HG02798 (cell line): Measurements from ENCODE around the gene FREM2.

Experiments used
- ATAC-seq: cut with Tn5 transposase; IDR thresholded peaks from one replicate; pipeline ENCODE4 v1.9.1; 2021; ENCODE audit warnings: mild to moderate bottlenecking; ENCODE audit not compliant: unreplicated experiment, poor library complexity

The FREM2 gene

GRCh38 chr13:38814331-38814730 lies 127.5 kb downstream of the FREM2 start:
- ATAC-seq = no peak

GRCh38 chr13:38819053-38819452 lies 132.2 kb downstream of the FREM2 start:
- no peak for ATAC-seq

GRCh38 chr13:38819596-38819995 lies 132.7 kb downstream of the FREM2 start:
- ATAC-seq = no peak

DNA sequence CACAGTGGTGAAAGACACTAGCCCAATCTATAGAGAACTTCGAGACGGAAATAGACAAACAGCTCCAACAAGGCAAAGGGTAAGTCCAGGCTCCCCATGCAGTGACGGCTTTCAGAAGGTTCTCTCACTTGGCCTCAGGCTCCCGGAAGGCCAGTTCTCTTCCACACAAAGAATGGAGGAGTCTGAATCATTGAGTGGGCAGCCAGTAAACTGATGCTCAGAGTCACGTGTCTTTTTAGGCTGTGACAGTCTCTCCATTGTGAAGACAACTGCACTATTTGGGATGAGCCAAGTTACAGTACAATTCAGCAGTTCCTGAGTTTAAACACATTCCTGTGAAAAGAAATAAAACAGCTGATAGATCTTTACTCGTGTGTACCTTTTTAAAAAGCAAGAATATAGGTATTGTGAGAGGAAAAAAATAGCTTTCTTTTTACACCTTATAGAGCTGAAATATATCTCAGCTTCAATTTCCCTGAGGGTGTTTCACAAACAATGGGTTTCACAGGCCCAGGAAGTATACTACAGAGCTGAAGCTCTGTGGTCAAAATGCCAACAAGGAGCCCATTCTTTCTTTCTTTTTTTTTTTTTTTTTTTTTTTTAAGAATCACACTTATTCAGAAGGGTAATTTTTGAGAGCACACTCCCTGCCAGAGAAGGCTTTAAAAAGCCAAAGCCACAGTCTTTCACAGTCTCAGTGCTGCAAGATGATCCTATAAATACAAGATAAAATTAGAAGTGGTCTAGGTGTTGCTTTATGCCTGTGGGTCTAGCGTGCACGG lies 135.1 kb downstream of the FREM2 start:
- ATAC-seq = peak; percentile 33

GRCh38 chr13:38824342-38824741 lies 137.5 kb downstream of the FREM2 start:
- ATAC-seq = peak; percentile 76

DNA sequence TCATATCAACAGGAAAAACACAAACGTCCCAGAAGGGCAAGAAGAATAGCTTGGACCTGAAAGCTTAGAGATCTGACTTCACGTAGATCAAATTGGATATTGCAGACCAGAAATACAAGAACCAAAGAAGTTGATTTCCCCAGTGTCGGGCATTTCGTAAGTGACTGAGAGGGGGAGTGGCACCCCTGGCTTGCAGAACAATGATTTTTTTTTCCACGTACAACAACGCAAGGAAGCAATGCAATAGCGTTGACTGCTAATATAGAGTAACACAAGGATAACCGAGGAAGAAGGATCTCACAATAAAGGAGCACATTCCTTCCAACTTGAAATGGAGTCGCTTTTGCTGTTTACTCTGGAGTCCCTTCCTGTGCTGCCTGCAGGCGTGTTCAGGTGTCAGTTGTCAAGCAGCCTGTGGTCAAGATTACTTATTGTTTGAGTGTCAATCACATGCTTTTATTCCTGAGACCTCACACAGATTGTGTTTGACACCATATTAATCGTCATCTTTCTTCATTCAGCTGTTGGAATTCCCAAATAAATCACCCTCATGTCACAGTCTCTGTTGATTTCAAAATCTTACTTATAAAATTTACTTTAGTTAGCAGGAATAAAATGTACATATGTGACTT lies 139.4 kb downstream of the FREM2 start:
- ATAC-seq = no peak

DNA sequence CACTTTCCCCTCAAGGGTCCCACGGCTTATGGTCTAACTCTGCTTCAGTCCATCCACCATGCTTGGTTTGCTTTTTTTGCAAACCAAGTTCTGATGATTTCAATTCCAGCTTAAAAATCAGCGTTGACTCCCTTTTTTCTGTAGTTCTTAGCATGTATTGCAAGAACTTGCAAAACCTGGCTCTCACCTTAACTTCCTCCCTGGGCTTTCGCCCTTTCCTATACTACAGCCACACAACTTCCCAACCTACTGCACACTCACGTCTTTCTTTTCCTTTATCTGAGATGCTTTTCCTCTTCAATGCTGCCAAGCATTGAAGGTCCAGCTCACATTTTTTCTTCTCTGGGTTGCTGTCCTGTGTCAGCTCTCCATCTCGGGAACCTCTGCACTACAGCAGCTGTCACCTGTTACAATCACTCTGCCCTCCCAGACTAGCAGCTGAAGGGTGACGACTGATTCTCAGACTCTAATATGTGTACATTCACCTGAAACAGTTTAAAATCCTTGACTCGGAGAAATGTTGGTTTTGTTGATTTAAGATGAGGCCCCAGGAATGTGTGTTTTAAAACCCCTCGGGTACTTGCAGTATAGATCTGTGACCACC lies 143.7 kb downstream of the FREM2 start:
- no peak for ATAC-seq

DNA sequence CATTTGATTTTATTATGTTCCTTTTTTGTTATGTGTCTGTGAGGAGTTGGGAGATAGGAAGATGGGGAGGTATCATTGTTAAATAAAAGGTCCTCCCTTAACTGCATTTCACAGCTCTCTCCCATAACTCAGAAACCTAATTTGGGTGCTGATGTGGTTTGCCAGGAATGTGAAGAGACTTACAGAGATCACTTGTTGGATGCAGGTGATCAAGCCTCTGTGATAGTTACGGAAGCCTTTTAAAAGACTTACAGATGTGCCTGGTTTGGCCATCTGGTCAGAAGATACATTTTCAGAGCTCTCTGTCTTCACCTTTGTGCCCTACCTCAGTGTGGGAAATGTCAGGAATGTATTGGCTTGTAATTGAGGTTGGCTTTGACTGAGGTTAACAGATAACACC lies 157.7 kb downstream of the FREM2 start:
- ATAC-seq = no peak

- ATAC-seq = no peak
These were observed 161.5 kb downstream of the FREM2 start for GRCh38 chr13:38848360-38848759.

DNA sequence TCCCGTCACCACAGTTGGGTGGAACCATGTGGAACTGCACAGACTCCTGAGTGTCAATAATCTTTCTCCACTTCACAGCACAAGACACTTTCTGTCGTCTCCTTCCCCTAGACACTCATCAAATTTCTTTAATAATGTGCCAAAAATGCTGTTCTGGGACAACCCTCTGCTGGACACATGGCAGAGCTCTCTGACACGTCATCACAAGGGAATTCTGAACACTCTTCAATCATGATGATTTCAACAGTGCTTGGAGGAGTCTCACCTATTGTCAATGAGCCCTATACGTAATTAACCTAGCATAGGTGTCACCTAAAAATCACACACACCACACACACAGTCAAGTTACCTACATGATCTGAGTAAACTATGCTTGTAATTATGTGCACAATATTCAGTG lies 162.4 kb downstream of the FREM2 start:
- ATAC-seq = no peak

DNA sequence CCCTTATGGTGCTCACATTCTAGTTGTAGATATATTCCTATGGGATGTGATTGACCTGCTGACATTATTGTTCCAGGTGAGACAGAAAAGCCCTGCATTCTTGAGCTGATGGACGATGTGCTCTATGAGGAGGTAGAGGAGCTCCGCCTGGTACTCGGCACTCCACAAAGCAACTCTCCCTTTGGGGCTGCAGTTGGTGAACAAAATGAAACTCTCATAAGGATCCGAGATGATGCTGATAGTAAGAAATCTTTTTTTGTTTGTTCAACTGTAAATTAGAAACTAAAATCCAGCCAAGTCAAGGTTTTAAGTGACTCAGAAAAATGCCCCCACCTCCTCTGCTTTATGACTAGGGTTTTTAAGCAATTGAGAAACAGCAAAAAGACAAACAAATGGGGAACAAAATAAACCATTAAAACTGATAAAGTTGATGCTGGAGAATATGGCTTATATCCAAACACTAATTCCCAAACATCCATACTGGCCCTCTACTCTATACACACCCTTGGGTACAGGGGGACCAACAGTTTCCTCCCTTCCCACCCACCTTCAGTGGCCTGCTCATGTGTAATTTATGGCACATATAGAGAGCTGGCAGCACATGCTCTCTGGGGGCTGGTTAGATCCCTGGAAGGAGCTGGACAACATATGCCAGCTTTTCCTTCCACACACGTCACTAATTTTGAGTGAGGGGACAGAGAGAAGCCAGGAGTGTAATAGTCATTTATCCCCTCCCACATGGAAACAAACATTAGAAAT lies 164.2 kb downstream of the FREM2 start:
- peak; percentile 80 for ATAC-seq

DNA sequence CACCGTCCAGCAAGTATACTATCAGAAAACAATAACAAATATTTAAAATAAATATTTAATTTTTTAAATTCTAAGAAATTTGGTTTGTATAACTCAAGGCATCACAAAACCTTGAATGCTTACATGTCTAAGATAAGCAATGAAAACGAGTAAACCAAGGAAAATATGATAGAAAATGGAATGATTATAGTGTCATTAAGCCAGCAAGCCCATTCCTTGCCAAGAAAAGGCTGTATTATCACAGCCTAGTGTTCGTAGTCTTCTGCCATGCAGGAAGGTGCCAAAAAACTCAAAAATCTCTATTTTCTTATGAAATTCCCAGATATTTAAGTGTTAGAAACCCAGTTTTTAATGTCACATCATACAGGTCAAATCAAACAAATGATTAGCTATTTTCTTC lies 167.3 kb downstream of the FREM2 start:
- ATAC-seq = no peak

GRCh38 chr13:38856065-38856464 lies 169.2 kb downstream of the FREM2 start:
- no peak for ATAC-seq

- ATAC-seq = peak; percentile 65
These were observed 175.6 kb downstream of the FREM2 start for GRCh38 chr13:38862443-38862842.

GRCh38 chr13:38863536-38863935 lies 176.7 kb downstream of the FREM2 start:
- ATAC-seq = no peak

DNA sequence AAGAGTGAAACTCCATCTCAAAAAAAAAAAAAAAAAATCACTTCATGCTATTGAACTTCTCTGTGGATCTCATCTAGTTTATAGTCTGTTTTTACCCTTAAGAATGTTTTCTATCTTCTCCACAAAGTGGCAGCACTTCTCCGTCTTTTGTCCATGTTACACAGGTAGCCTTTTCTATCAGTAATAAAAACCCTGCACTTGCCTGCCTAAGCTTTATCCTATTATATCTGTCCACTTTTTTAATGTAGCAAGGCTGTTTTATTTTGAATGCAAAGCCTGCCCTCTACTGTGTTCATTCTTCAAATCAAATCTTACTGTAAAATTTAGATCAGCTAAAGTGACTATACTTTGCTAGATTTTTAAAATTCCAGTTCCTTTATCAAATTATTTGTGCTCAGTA lies 179.8 kb downstream of the FREM2 start:
- no peak for ATAC-seq

- ATAC-seq = no peak
These were observed 181.5 kb downstream of the FREM2 start for GRCh38 chr13:38868399-38868798.

DNA sequence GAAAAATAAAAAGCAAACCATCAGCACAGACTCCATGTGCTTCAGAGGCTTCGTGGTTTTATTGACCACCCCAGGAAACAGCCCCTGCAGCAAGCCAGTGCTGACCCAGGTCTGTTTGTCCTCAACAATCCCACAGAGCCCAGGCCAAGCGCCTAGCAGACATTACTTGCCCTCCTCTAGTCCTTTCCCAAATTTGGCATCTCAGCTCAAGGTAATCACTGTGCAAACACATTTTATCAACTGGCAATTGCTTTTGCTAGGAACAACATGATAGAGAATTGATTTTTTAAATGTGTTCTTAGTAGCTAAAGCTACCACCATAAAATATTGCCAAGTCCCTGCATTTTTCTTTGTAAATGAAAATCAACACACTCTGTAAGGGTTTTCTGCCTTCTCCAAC lies 182.0 kb downstream of the FREM2 start:
- no peak for ATAC-seq

DNA sequence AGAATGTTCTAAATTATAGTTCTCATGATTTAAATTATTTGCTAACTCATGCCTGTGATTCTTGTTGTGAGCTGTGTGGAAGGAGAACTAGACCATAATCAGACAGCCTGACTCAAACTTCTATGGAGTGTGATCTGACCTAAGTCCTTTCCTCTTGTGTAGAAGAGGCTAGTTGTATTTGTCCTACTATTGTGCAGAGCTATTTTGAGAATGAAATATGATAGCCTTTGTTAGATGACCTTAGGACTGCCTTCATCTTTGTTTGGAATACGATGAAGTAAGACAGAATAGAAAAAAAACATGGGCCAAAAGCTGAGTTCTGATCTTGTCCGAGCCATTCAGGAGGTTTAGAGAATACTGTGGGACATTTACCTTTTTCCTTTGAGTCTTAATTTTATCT lies 184.4 kb downstream of the FREM2 start:
- ATAC-seq = no peak

DNA sequence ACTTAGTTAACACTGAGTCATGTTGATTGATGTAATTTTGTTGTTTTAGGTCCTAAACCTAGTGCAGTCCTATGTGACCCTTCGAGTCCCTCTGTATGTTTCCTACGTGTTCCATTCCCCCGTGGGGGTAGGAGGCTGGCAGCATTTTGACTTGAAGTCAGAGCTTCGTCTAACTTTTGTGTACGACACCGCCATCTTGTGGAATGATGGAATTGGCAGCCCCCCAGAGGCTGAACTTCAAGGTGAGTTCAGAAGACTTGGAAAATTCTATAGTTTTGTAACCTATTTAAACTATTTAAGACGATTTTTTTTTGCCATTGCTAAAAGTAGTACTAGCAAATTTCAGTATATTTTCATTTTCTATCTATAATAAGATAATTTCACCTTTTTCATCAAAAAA lies 185.8 kb downstream of the FREM2 start:
- peak; percentile 82 for ATAC-seq
